HCT116 (cell line): ENCODE data around the gene CDC42EP5. TPM values are rescaled to one million over a fixed set of nuclear protein-coding genes. Genes with fewer than 3 reads are reported as not detected.

Source experiments
- ATAC-seq: fragments of 200-7000 bp; cut with Tn5 transposase; 2 replicates; pipeline ENCODE4 v1.9.1; 2020; ENCODE audit warnings: mild to moderate bottlenecking, moderate library complexity
- BruUV-seq: library from RNA; stranded (reverse); fragments of 400-500 nt; replicated peaks from 2 replicates; lab custom pipeline; 2021; lab: Mats Ljungman, UMichigan
- CTCF ChIA-PET: fragments of 300-600 bp; sonication (Branson Sonifier 250); formaldehyde crosslinking; loops from one replicate; lab custom pipeline; 2021; ENCODE audit warnings: antibody characterized with exemption; lab: Charles Lee
- POLR2A ChIA-PET: fragments of 300-600, 350-600 bp; sonication (Branson Sonifier 250); formaldehyde crosslinking; loops from one replicate; lab custom pipeline; 2021; ENCODE audit warnings: antibody characterized with exemption; lab: Charles Lee
- RAD21 ChIA-PET, 2 experiments: fragments of 300-600 bp; sonication (Branson Sonifier 250); formaldehyde crosslinking; loops; one replicate each; lab custom pipeline; 2023; ENCODE audit warnings: low total read pairs in 2 of 2; ENCODE audit not compliant: uncharacterized antibody in 2 of 2, unreplicated experiment in 2 of 2, low non-redundant PET in 1 of 2; lab: Charles Lee
- DNase-seq: peaks from one replicate; pipeline ENCODE4 v3.0.0-alpha.2; 2010; ENCODE audit warnings: low read depth, low spot score
- H2AFZ ChIP-seq: fragments of 200-600 bp; shearing (Covaris generic), sonication (generic); 2 replicates; pipeline ENCODE4 v1.6.1; 2017; ENCODE audit warnings: low read depth, mixed run types, mixed read lengths, antibody characterized with exemption, low read length; ENCODE audit not compliant: poor library complexity, severe bottlenecking
- H3K27ac ChIP-seq: 2 replicates; pipeline ENCODE4 v1.5.1; 2012; ENCODE audit warnings: low read depth, low read length
- H3K27me3 ChIP-seq: fragments of 200-600 bp; sonication (generic); 2 replicates; pipeline ENCODE4 v1.6.1; 2016; ENCODE audit warnings: mixed run types, low read length, mixed read lengths; ENCODE audit not compliant: insufficient read depth
- H3K36me3 ChIP-seq, 2 experiments: fragments of 200-500 bp in 1 of 2; fragments of 200-600 bp in 1 of 2; sonication (Bioruptor generic) in 1 of 2; sonication (generic) in 1 of 2; 2 replicates each; pipeline versions ENCODE4 v1.5.1 to v1.6.1; 2014 to 2016; ENCODE audit warnings: low read length in 2 of 2, inconsistent platforms in 1 of 2, mixed read lengths in 1 of 2, mixed run types in 1 of 2; ENCODE audit not compliant: insufficient read depth in 2 of 2, control insufficient read depth in 1 of 2
- H3K4me1 ChIP-seq, 2 experiments: fragments of 200-600 bp in 1 of 2; sonication (generic) in 1 of 2; 2 replicates each; pipeline versions ENCODE4 v1.5.1 to v1.6.1; 2012 to 2017; ENCODE audit warnings: low read length in 2 of 2, inconsistent platforms in 1 of 2, mild to moderate bottlenecking in 1 of 2, mixed read lengths in 1 of 2, mixed run types in 1 of 2, moderate library complexity in 1 of 2; ENCODE audit not compliant: insufficient read depth in 2 of 2, control insufficient read depth in 1 of 2
- H3K4me2 ChIP-seq: fragments of 200-600 bp; sonication (generic); 2 replicates; pipeline ENCODE4 v1.6.1; 2017; ENCODE audit warnings: mixed run types, low read length, mixed read lengths
- H3K4me3 ChIP-seq, 2 experiments: fragments of 200-600 bp in 1 of 2; sonication (generic) in 1 of 2; replicated peaks in 1 of 2; 2 replicates each; pipeline ENCODE4 v1.5.1; 2011 to 2016; ENCODE audit warnings: low read length in 2 of 2, control low read depth in 1 of 2, low read depth in 1 of 2, mild to moderate bottlenecking in 1 of 2, mixed read lengths in 1 of 2, mixed run types in 1 of 2
- H3K79me2 ChIP-seq: fragments of 200-600 bp; sonication (generic); 2 replicates; pipeline ENCODE4 v1.6.1; 2017; ENCODE audit warnings: mild to moderate bottlenecking, mixed run types, low read length, moderate library complexity, mixed read lengths; ENCODE audit not compliant: insufficient read depth
- H3K9ac ChIP-seq: fragments of 200-600 bp; sonication (generic); 2 replicates; pipeline ENCODE4 v1.6.1; 2016; ENCODE audit warnings: low read length, mixed read lengths
- H3K9me2 ChIP-seq: fragments of 200-600 bp; sonication (generic), shearing (Covaris generic); 2 replicates; pipeline ENCODE4 v1.6.1; 2017; ENCODE audit warnings: mixed run types, mild to moderate bottlenecking, moderate library complexity; ENCODE audit not compliant: insufficient read depth
- H3K9me3 ChIP-seq, 2 experiments: fragments of 200-500 bp in 1 of 2; fragments of 200-600 bp in 1 of 2; sonication (Bioruptor generic) in 1 of 2; sonication (generic) in 1 of 2; 2 replicates each; pipeline ENCODE4 v1.6.1; 2014 to 2017; ENCODE audit warnings: low read length in 2 of 2, mixed read lengths in 2 of 2, inconsistent platforms in 1 of 2, low read depth in 1 of 2, mild to moderate bottlenecking in 1 of 2, mixed run types in 1 of 2, moderate library complexity in 1 of 2; ENCODE audit not compliant: control insufficient read depth in 1 of 2, insufficient read depth in 1 of 2
- H4K20me1 ChIP-seq: fragments of 200-600 bp; sonication (generic), shearing (Covaris generic); 2 replicates; pipeline ENCODE4 v1.6.1; 2017; ENCODE audit warnings: mixed run types, mild to moderate bottlenecking, moderate library complexity; ENCODE audit not compliant: insufficient read depth
- CEBPB ChIP-seq: IDR thresholded peaks from 2 replicates; pipeline ENCODE4 v1.6.1; 2012; ENCODE audit warnings: low read depth
- CTCF ChIP-seq, 3 experiments: fragments of 200-600 bp in 1 of 3; sonication (generic) in 1 of 3; IDR thresholded peaks in 2 of 3; conservative IDR thresholded peaks in 1 of 3; 2 replicates each; pipeline ENCODE4 v1.5.1; 2012 to 2017; ENCODE audit warnings: low read depth in 2 of 3, low read length in 2 of 3, antibody characterized with exemption in 1 of 3, borderline replicate concordance in 1 of 3, control low read depth in 1 of 3, mild to moderate bottlenecking in 1 of 3, mixed read lengths in 1 of 3, mixed run types in 1 of 3, moderate library complexity in 1 of 3; ENCODE audit not compliant: insufficient read depth in 1 of 3
- EGR1 ChIP-seq: IDR thresholded peaks from 2 replicates; pipeline ENCODE4 v1.6.1; 2012; ENCODE audit warnings: low read depth
- EZH2 ChIP-seq: fragments of 200-600 bp; sonication (generic); IDR thresholded peaks from 2 replicates; pipeline ENCODE4 v1.6.1; 2017; ENCODE audit warnings: antibody characterized with exemption, mixed run types
- EZH2phosphoT487 ChIP-seq: fragments of 200-600 bp; IDR thresholded peaks from 2 replicates; pipeline ENCODE4 v1.6.1; 2018; ENCODE audit warnings: antibody characterized with exemption, borderline replicate concordance
- SIN3A ChIP-seq: IDR thresholded peaks from 2 replicates; pipeline ENCODE4 v1.6.1; 2012; ENCODE audit warnings: low read depth
- SRF ChIP-seq: IDR thresholded peaks from 2 replicates; pipeline ENCODE4 v1.6.1; 2012; ENCODE audit warnings: low read depth
- ZBTB33 ChIP-seq: IDR thresholded peaks from 2 replicates; pipeline ENCODE4 v1.6.1; 2011; ENCODE audit warnings: mild to moderate bottlenecking, low read length, moderate library complexity; ENCODE audit not compliant: insufficient replicate concordance; ENCODE audit errors: extremely low read depth
- ZFX ChIP-seq: fragments of 450-650 bp; IDR thresholded peaks from 2 replicates; pipeline ENCODE4 v1.6.1; 2017
- intact Hi-C: fragments of 100-400 bp; cut with micrococcal nuclease; formaldehyde crosslinking; loops from 2 replicates; pipeline ENCODE4 v1.10.0; 2022
- total RNA-seq: library from RNA; stranded (reverse); gene quantifications from one replicate; pipeline ENCODE4 v1.2.1, GENCODE V29; 2021; ENCODE audit not compliant: unreplicated experiment

Gene CDC42EP5
- total RNA-seq, 1 experiment from 2014 or later: 0.64 TPM

GRCh38 chr19:54425382-54425723 lies 47.7 kb downstream of the CDC42EP5 start:
- CTCF ChIA-PET: interaction anchor here (1.3 kb wide), 1 partner anchor 15 kb away, joined by 5 read pairs; no protein-coding TSS in a partner anchor
- H3K27me3 ChIP-seq: no peaks in the 10 kb centered on the region

More at GRCh38 chr19:54425382-54425723, 47.7 kb downstream of the CDC42EP5 start:
- DNase-seq (no peak), ATAC-seq (no peak)
- Histone ChIP-seq H3K9ac (no peak overlapping the region), H2AFZ (no peak overlapping the region), H3K27ac (no peak overlapping the region), H3K4me1 (peaks cover 2 to 8% of the 10 kb centered on the region in 2 experiments), H3K4me2 (no peak overlapping the region), H3K79me2 (no peaks in the 10 kb centered on the region), H3K9me3 (no peaks in the 10 kb centered on the region), H3K36me3 (no peaks in the 10 kb centered on the region), H4K20me1 (no peaks in the 10 kb centered on the region), H3K4me3 (no peak overlapping the region), H3K9me2 (no peaks in the 10 kb centered on the region)
- TF ChIP-seq EGR1 (no peak), SRF (no peak), ZFX (no peak), CTCF (IDR thresholded peaks at IDR 0.05 in 2 of 3, conservative IDR thresholded peaks at IDR 0.05 in 1 of 3; ENCODE audit: borderline replicate concordance in 1 of 3, insufficient read depth in 1 of 3, low read depth in 2 of 3, low read length in 2 of 3) (no peak), EZH2phosphoT487 (no peak), CEBPB (no peak), ZBTB33 (no peak), EZH2 (no peak), SIN3A (no peak)
- ChIA-PET POLR2A (no interaction called here), RAD21 (no interaction called here)
- BruUV-seq: no TSS peak
- intact Hi-C loops: no loop called here
